CD8-positive, alpha-beta memory T cell (primary cell): ENCODE results near the gene PDXP. TPM values are rescaled to one million over a fixed set of nuclear protein-coding genes. Genes with fewer than 3 reads are reported as not detected.

Experiments used
- CTCF ChIA-PET: fragments of 350-600 bp; sonication (Branson Sonifier 250); formaldehyde crosslinking; loops from one replicate; lab custom pipeline; 2021; ENCODE audit warnings: antibody characterized with exemption; lab: Charles Lee
- POLR2A ChIA-PET: fragments of 350-600 bp; sonication (Branson Sonifier 250); formaldehyde crosslinking; loops from one replicate; lab custom pipeline; 2021; ENCODE audit warnings: antibody characterized with exemption; lab: Charles Lee
- DNase-seq, 5 donors: peaks; one replicate each; pipeline versions ENCODE4 v3.0.0 to v3.0.0-alpha.2; 2020 to 2022; ENCODE audit warnings: mixed read lengths in 1 of 5
- H3K27ac ChIP-seq: one replicate; pipeline ENCODE4 v1.7.0; 2013; ENCODE audit warnings: low read depth, mild to moderate bottlenecking, low read length, moderate library complexity
- H3K27me3 ChIP-seq: 2 replicates; pipeline ENCODE4 v1.7.0; 2013; ENCODE audit warnings: low read length, mild to moderate bottlenecking; ENCODE audit not compliant: insufficient read depth, poor library complexity, severe bottlenecking
- H3K36me3 ChIP-seq: 2 replicates; pipeline ENCODE4 v1.7.0; 2013; ENCODE audit warnings: mild to moderate bottlenecking, low read length, moderate library complexity; ENCODE audit not compliant: insufficient read depth
- H3K4me1 ChIP-seq: 2 replicates; pipeline ENCODE4 v1.7.0; 2013; ENCODE audit warnings: mild to moderate bottlenecking, low read length, moderate library complexity; ENCODE audit not compliant: insufficient read depth
- H3K4me3 ChIP-seq: 2 replicates; pipeline ENCODE4 v1.7.0; 2013; ENCODE audit warnings: mild to moderate bottlenecking, low read length
- H3K9me3 ChIP-seq: 2 replicates; pipeline ENCODE4 v1.7.0; 2013; ENCODE audit warnings: mild to moderate bottlenecking, low read length
- H3K27ac Mint-ChIP-seq, 8 donors: one replicate each; pipeline ENCODE4 v1.8.0; 2020 to 2021; ENCODE audit warnings: mixed read lengths in 8 of 8, mild to moderate bottlenecking in 6 of 8, inconsistent platforms in 3 of 8, moderate library complexity in 3 of 8
- H3K27me3 Mint-ChIP-seq, 2 donors: one replicate each; pipeline ENCODE4 v1.8.0; 2020 to 2021; ENCODE audit warnings: mixed read lengths in 2 of 2, mild to moderate bottlenecking in 1 of 2, moderate library complexity in 1 of 2
- H3K36me3 Mint-ChIP-seq, 3 donors: one replicate each; pipeline ENCODE4 v1.8.0; 2020 to 2021; ENCODE audit warnings: mixed read lengths in 3 of 3, inconsistent platforms in 1 of 3, mild to moderate bottlenecking in 1 of 3
- H3K4me1 Mint-ChIP-seq, 3 donors: one replicate each; pipeline ENCODE4 v1.8.0; 2020 to 2021; ENCODE audit warnings: mixed read lengths in 3 of 3, inconsistent platforms in 1 of 3, mild to moderate bottlenecking in 1 of 3
- H3K4me3 Mint-ChIP-seq, 7 donors: one replicate each; pipeline ENCODE4 v1.8.0; 2020 to 2021; ENCODE audit warnings: mixed read lengths in 7 of 7, mild to moderate bottlenecking in 6 of 7, moderate library complexity in 4 of 7, inconsistent platforms in 2 of 7
- H3K9me3 Mint-ChIP-seq, 5 donors: one replicate each; pipeline ENCODE4 v1.8.0; 2020 to 2022; ENCODE audit warnings: mixed read lengths in 5 of 5, mild to moderate bottlenecking in 3 of 5, moderate library complexity in 2 of 5, inconsistent platforms in 1 of 5
- polyA plus RNA-seq: library from polyadenylated mRNA; unstranded; fragments of 300-500 nt; fragmentation: Illumina TruSeq; gene quantifications from one replicate; pipeline ENCODE4 v1.2.3, GENCODE V29; 2021
- total RNA-seq, 2 experiments: library from RNA; stranded (reverse); gene quantifications; one replicate each; pipeline ENCODE4 v1.2.3, GENCODE V29; 2021

PDXP gene
- total and polyA plus RNA-seq, 3 experiments from 2014 or later: 7.1 to 37.8 (median 36.0) TPM

- Mint-ChIP-seq H3K4me1 (no peaks in the 10 kb centered on the region), H3K36me3 (peaks cover 0 to 13% (median 9%) of the 10 kb centered on the region in 3 donors), H3K27ac (no peak overlapping the region), H3K4me3 (no peak overlapping the region), H3K27me3 (no peaks in the 10 kb centered on the region), H3K9me3 (no peaks in the 10 kb centered on the region)
- Histone ChIP-seq H3K27me3 (no peaks in the 10 kb centered on the region), H3K9me3 (no peaks in the 10 kb centered on the region), H3K36me3 (no peaks in the 10 kb centered on the region), H3K4me3 (no peak overlapping the region), H3K27ac (no peak overlapping the region), H3K4me1 (no peaks in the 10 kb centered on the region)
- DNase-seq: no peak
- POLR2A ChIA-PET: no interaction called here
- CTCF ChIA-PET: no interaction called here
Measured at GRCh38 chr22:37715760-37716159, 57.2 kb downstream of the PDXP start.

Other genes with a start within 250 kb of the PDXP start
- under 1 TPM; 0.09 to 0.20 TPM for gene ELFN2, start 231.2 kb upstream of the PDXP start, total RNA-seq
- 0.02 TPM for gene ELFN2, start 231.2 kb upstream of the PDXP start, polyA plus RNA-seq
- gene MFNG, start 172.3 kb upstream of the PDXP start, total RNA-seq: 100 to 1,000 TPM; 162 to 171 TPM
- gene MFNG, start 172.3 kb upstream of the PDXP start, polyA plus RNA-seq: 323 TPM
- under 1 TPM; 0.29 to 0.31 TPM for gene CARD10, start 139.3 kb upstream of the PDXP start, total RNA-seq
- 1.0 TPM for gene CARD10, start 139.3 kb upstream of the PDXP start, polyA plus RNA-seq
- gene CDC42EP1, start 98.2 kb upstream of the PDXP start, total RNA-seq: under 1 TPM; 0.13 to 0.31 TPM
- not detected for gene CDC42EP1, start 98.2 kb upstream of the PDXP start, polyA plus RNA-seq
- not detected for gene LGALS2, start 78.6 kb upstream of the PDXP start, total RNA-seq
- gene LGALS2, start 78.6 kb upstream of the PDXP start, polyA plus RNA-seq: not detected
- 10 to 100 TPM; 69.1 to 74.3 TPM for gene GGA1, start 49.9 kb upstream of the PDXP start, total RNA-seq
- 34.9 TPM for gene GGA1, start 49.9 kb upstream of the PDXP start, polyA plus RNA-seq
- gene SH3BP1, start 19.1 kb upstream of the PDXP start, total RNA-seq: 10 to 100 TPM; 93.1 to 94.6 TPM
- 32.3 TPM for gene SH3BP1, start 19.1 kb upstream of the PDXP start, polyA plus RNA-seq
- 100 to 1,000 TPM; 204 to 223 TPM for gene LGALS1, start 16.9 kb downstream of the PDXP start, total RNA-seq
- 182 TPM for gene LGALS1, start 16.9 kb downstream of the PDXP start, polyA plus RNA-seq
- gene NOL12, start 27.6 kb downstream of the PDXP start, total RNA-seq: 10 to 100 TPM; 53.6 to 57.2 TPM
- 38.3 TPM for gene NOL12, start 27.6 kb downstream of the PDXP start, polyA plus RNA-seq
- gene TRIOBP, start 38.3 kb downstream of the PDXP start, total RNA-seq: 10 to 100 TPM; 26.1 to 26.7 TPM
- gene TRIOBP, start 38.3 kb downstream of the PDXP start, polyA plus RNA-seq: 13.6 TPM
- gene GCAT, start 149.2 kb downstream of the PDXP start, total RNA-seq: 10 to 100 TPM in 1 of 2 experiments, 1 to 10 TPM in 1; 9.3 to 10.0 TPM
- gene GCAT, start 149.2 kb downstream of the PDXP start, polyA plus RNA-seq: 1.6 TPM
- gene GALR3, start 164.7 kb downstream of the PDXP start, total RNA-seq: not detected
- not detected for gene GALR3, start 164.7 kb downstream of the PDXP start, polyA plus RNA-seq
- 10 to 100 TPM; 27.6 to 28.7 TPM for gene ANKRD54, start 185.6 kb downstream of the PDXP start, total RNA-seq
- gene ANKRD54, start 185.6 kb downstream of the PDXP start, polyA plus RNA-seq: 11.9 TPM
- 100 to 1,000 TPM; 549 to 556 TPM for gene EIF3L, start 190.7 kb downstream of the PDXP start, total RNA-seq
- gene EIF3L, start 190.7 kb downstream of the PDXP start, polyA plus RNA-seq: 266 TPM
- 10 to 100 TPM; 25.4 to 25.8 TPM for gene MICALL1, start 247.6 kb downstream of the PDXP start, total RNA-seq
- gene MICALL1, start 247.6 kb downstream of the PDXP start, polyA plus RNA-seq: 7.2 TPM